Type B pancreatic cell (in vitro differentiated cells): ENCODE measurements around the gene SCN1A. TPM values are rescaled to one million over a fixed set of nuclear protein-coding genes. Genes with fewer than 3 reads are reported as not detected.

Experiments
- DNase-seq: peaks from one replicate; pipeline ENCODE4 v3.0.0; 2021; ENCODE audit warnings: mixed read lengths; ENCODE audit not compliant: unreplicated experiment; ENCODE audit errors: extremely low spot score
- H3K27ac Mint-ChIP-seq: 2 replicates; pipeline ENCODE4 v1.8.0; 2021; ENCODE audit warnings: mild to moderate bottlenecking, mixed read lengths
- H3K27me3 Mint-ChIP-seq: 2 replicates; pipeline ENCODE4 v1.8.0; 2021; ENCODE audit warnings: mixed read lengths
- H3K36me3 Mint-ChIP-seq: 2 replicates; pipeline ENCODE4 v1.8.0; 2021; ENCODE audit warnings: mixed read lengths
- H3K4me1 Mint-ChIP-seq: one replicate; pipeline ENCODE4 v1.8.0; 2021; ENCODE audit warnings: mixed read lengths; ENCODE audit not compliant: unreplicated experiment
- H3K4me3 Mint-ChIP-seq: 2 replicates; pipeline ENCODE4 v1.8.0; 2021; ENCODE audit warnings: mild to moderate bottlenecking, mixed read lengths
- H3K9me3 Mint-ChIP-seq: 2 replicates; pipeline ENCODE4 v1.8.0; 2021; ENCODE audit warnings: mixed read lengths
- total RNA-seq: library from RNA; stranded (reverse); gene quantifications from 2 replicates; pipeline ENCODE4 v1.2.1, GENCODE V29; 2021; ENCODE audit warnings: low replicate concordance
- TF ChIP-seq, protein P1 (sequence below): fragments of 200-600 bp; sonication (generic); conservative IDR thresholded peaks from 2 replicates; pipeline ENCODE4 v1.5.0; 2021; ENCODE audit warnings: antibody characterized with exemption, mild to moderate bottlenecking

The SCN1A gene
- total RNA-seq, 1 donor from 2014 or later: 2.6 TPM

DNA sequence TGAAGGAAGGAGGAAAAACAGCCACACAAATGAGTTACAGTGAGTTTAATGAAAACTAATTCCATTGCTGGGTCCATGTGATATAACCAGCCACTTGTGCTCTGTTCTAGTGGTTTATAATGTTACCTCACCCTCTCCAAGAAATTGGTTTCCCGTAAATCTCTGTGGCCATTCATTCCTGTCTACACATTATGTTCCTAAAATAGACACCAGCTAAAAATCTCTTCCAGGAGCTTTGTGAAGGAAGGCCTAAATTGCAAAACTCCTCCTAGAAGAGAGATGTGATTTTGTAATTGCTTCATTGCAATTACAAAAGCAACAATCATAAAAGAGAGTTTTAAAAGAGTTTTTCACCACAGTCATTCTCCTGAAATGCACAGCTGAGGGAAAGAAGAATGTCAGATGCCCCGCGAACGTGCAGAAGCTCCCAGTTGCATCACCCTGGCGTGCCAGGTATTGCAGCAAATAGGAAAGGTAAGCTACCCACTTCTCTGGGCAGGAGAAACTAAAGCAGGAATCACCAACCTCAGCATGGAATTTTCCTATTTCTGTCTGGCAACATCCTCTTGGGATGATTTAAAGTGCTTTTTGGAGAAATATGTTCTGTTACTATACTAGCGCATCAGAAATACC lies 1.7 kb downstream of the SCN1A start:
- Mint-ChIP-seq H3K4me1 (peaks cover 21% of the 10 kb centered on the region), H3K27ac (no peak overlapping the region), H3K9me3 (no peaks in the 10 kb centered on the region), H3K36me3 (no peaks in the 10 kb centered on the region), H3K27me3 (peaks cover 10% of the 10 kb centered on the region), H3K4me3 (no peak overlapping the region)
- DNase-seq: no peak
- TF ChIP-seq, protein P1, sequence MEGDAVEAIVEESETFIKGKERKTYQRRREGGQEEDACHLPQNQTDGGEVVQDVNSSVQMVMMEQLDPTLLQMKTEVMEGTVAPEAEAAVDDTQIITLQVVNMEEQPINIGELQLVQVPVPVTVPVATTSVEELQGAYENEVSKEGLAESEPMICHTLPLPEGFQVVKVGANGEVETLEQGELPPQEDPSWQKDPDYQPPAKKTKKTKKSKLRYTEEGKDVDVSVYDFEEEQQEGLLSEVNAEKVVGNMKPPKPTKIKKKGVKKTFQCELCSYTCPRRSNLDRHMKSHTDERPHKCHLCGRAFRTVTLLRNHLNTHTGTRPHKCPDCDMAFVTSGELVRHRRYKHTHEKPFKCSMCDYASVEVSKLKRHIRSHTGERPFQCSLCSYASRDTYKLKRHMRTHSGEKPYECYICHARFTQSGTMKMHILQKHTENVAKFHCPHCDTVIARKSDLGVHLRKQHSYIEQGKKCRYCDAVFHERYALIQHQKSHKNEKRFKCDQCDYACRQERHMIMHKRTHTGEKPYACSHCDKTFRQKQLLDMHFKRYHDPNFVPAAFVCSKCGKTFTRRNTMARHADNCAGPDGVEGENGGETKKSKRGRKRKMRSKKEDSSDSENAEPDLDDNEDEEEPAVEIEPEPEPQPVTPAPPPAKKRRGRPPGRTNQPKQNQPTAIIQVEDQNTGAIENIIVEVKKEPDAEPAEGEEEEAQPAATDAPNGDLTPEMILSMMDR: no peak

DNA sequence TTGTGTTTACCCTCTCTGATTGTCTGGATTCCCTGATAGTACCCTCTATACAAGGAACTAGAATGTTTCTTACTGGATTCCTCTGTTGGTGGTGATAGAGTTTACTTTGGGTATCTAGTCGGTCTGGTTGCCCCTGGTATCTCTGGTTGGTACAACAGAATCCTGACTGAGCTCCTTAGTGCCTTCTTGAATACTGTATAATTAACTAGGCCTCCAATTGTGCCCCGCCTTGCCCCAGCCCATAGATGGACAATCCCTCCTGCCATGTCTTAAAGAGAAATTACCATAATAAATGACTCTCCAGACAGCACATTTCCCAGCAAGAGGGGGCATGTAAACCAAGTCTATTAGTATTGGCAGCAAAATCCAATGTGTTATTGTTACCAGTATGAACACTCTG lies 2.3 kb downstream of the SCN1A start:
- no peak overlapping the region for H3K27ac Mint-ChIP-seq
- H3K36me3 Mint-ChIP-seq: no peaks in the 10 kb centered on the region
- TF ChIP-seq, protein P1: no peak

DNA sequence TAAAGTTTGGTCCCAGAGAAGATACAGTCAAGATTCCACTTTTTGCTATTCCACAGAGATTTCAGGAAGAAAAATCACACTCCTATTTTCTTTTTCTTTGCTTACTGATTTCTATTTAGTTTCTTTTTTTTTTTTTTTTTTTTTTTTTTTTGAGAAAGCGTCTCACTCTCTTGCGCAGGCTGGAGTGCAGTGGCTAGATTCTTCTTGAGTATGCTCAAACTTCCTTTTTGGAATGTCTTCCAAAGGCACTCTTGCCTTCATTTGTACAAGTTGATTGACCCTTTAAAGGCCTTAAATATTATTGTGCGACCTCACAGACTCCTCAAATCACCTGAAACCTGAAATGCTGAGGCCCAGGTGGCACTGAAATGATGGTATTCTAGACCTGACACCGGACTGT lies 9.6 kb downstream of the SCN1A start:
- TF ChIP-seq, protein P1: no peak
- no peaks in the 10 kb centered on the region for H3K4me1 Mint-ChIP-seq

More for the DNA sequence above, 2.3 kb downstream of the SCN1A start:
- Mint-ChIP-seq H3K4me1 (peaks cover 21% of the 10 kb centered on the region), H3K9me3 (no peaks in the 10 kb centered on the region), H3K27me3 (peaks cover 10% of the 10 kb centered on the region), H3K4me3 (no peak overlapping the region)
- DNase-seq: no peak

DNA sequence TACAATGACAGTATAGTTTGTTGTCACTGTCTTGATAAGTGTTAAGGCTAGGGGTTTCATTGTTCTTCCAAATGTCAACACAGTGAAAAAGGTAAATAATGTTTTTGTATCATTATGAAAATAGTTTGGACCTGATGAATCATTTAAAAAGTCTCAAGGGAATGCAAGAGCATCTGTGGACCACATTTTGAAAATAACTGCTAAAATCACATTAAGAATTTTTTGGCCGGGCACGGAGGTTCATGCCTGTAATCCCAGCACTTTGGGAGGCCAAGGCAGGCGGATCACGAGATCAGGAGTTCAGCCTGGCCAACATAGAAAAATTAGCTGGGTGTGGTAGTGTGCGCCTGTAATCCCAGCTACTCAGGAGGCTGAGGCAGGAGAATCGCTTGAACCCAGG lies 10.3 kb downstream of the SCN1A start:
- no peak overlapping the region for H3K4me3 Mint-ChIP-seq
- no peak for DNase-seq
- no peaks in the 10 kb centered on the region for H3K9me3 Mint-ChIP-seq
- H3K27me3 Mint-ChIP-seq: no peaks in the 10 kb centered on the region
- H3K36me3 Mint-ChIP-seq: no peaks in the 10 kb centered on the region
- no peaks in the 10 kb centered on the region for H3K4me1 Mint-ChIP-seq
- TF ChIP-seq, protein P1: no peak
- no peak overlapping the region for H3K27ac Mint-ChIP-seq

More for the DNA sequence above, 9.6 kb downstream of the SCN1A start:
- no peak overlapping the region for H3K27ac Mint-ChIP-seq
- no peaks in the 10 kb centered on the region for H3K9me3 Mint-ChIP-seq
- H3K36me3 Mint-ChIP-seq: no peaks in the 10 kb centered on the region
- H3K4me3 Mint-ChIP-seq: no peak overlapping the region
- no peaks in the 10 kb centered on the region for H3K27me3 Mint-ChIP-seq
- no peak for DNase-seq

DNA sequence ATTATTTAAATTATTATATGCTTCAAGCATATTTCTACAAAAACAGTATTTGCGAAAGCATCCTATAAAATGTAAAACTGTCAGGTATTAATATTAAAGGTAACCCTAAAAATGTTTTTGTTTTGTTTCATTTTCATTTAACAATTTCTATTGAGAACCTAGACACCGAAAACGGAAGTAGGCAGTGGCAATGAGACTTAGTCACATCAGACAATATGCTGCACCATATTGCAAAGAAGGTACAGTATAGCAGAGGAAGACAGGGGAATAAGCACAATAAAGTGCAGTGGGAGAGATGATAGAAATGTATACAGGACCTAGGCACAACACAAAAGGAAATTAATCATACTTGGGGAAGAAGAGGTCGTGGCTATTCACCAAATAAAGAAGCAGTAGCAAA lies 12.2 kb downstream of the SCN1A start:
- Mint-ChIP-seq H3K27ac (no peak overlapping the region), H3K9me3 (peaks cover 7% of the 10 kb centered on the region), H3K36me3 (no peaks in the 10 kb centered on the region), H3K4me3 (no peak overlapping the region), H3K4me1 (no peaks in the 10 kb centered on the region), H3K27me3 (no peaks in the 10 kb centered on the region)
- TF ChIP-seq, protein P1: no peak
- no peak for DNase-seq
